C4-2B (cell line): ENCODE results near the gene GTF3C2.
"Not testable (repeated sequence)": the region's sequence is repeated elsewhere in the genome, so short reads cannot be mapped to it uniquely, and the experiment has no call there.

Experiments used
- H3K27ac ChIP-seq: fragments of 450-650 bp; 2 replicates; pipeline ENCODE4 v1.5.1; 2017
- ZFX ChIP-seq: fragments of 450-650 bp; IDR thresholded peaks from 2 replicates; pipeline ENCODE4 v1.6.1; 2017
- TF ChIP-seq, protein P1 (sequence below): fragments of 450-650 bp; conservative IDR thresholded peaks from 2 replicates; pipeline ENCODE4 v1.5.1; 2017; ENCODE audit warnings: mild to moderate bottlenecking

Gene GTF3C2

DNA sequence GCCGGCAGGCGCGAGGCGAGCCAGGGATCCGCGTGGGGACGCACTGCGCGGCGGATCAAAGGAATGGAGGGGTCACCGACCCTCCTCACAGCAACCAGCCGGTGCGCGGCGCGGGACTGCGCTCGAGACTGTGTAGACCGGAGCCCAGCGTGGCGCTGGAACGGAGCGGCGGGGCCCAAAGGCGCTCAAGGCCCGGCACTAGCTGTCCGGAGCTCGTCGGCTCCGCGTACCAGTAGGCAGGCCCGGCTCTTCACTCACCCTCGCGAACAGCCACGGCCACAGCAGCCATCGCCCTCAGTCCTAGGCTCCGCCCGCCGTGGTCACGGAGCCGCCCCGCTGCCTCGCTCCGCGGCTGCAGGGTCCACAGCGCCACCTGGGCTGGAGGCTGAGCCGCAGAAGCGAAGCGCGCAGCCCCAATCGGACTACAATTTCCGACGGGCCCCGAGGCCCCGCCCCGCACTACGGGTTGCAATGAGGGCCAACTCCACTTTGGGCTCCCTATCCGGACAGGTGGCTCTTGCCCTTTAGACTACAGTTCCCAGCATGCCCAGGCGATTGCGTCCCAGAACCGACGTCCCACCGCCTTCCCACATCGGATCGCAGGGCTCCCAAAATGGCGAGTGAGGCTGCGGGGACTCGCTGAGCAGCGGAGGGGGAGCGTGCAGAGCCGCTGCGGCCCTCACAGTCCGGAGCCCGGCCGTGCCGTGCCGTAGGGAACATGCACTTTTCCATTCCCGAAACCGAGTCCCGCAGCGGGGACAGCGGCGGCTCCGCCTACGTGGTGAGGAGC, 13.7 kb upstream of the GTF3C2 start, which contains the start of the genes EIF2B4 and SNX17:
Gene EIF2B4, minus strand, starts transcription at position 313 of the 790 bp plus-strand sequence. Its CDS starts 24 bp downstream, at position 289.
Gene SNX17, plus strand, starts transcription at position 591 of the 790 bp plus-strand sequence. Its CDS starts 128 bp downstream, at position 719.
- no peak for TF ChIP-seq ZFX
- TF ChIP-seq, protein P1, sequence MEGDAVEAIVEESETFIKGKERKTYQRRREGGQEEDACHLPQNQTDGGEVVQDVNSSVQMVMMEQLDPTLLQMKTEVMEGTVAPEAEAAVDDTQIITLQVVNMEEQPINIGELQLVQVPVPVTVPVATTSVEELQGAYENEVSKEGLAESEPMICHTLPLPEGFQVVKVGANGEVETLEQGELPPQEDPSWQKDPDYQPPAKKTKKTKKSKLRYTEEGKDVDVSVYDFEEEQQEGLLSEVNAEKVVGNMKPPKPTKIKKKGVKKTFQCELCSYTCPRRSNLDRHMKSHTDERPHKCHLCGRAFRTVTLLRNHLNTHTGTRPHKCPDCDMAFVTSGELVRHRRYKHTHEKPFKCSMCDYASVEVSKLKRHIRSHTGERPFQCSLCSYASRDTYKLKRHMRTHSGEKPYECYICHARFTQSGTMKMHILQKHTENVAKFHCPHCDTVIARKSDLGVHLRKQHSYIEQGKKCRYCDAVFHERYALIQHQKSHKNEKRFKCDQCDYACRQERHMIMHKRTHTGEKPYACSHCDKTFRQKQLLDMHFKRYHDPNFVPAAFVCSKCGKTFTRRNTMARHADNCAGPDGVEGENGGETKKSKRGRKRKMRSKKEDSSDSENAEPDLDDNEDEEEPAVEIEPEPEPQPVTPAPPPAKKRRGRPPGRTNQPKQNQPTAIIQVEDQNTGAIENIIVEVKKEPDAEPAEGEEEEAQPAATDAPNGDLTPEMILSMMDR = peak; percentile 90
- H3K27ac ChIP-seq = peak within 1 kb of the TSS; percentile 95

DNA sequence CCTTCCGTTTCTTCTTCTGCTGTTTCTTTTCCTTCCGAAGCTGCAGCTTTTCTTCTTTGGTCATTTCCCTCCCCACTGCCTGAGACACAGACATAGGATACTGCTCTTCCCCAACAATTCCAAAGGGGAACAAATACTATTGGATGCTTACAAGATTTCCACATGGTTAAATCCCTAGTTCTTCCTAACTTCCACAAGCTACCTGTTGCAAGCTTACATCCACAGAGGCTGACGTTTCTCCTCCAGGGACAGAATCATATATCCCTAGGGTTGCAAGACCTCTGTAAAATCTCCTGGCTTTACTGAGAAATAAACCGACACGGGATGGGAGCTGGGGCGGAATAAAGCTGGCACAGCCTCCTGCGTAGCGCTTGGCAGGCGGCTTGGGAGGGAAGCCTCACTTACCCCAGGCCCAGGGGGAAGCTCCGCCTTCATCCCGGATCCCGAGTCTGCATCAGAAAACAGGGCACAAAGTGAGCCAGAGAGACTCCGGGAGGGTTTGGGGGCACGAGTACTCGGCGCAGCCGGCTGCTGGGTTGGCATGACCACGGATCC, 13.0 kb upstream of the GTF3C2 start:
- no peak for TF ChIP-seq ZFX
- TF ChIP-seq, protein P1 = no peak
- H3K27ac ChIP-seq = peak overlapping the region; percentile 95

DNA sequence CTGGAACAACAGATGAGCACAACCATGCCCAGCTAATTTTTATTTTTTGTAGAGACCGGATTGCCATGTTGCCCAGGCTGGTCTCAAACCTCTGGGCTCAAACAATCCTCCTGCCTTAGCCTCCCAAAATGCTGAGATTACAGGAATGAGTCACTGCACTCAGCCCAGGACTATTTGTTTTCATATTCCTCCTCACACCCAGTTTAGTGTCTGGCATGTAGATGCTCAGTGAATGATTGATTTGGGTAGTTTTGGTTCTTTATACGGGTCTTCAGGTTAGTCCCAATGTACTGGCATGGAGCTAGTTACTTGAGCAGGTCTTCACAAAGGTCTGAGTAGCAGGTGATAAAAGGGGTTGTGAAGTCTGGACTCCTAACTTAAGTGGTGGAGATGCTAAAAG, 7.4 kb upstream of the GTF3C2 start:
- H3K27ac ChIP-seq = no peak overlapping the region
- TF ChIP-seq, protein P1 = no peak
- TF ChIP-seq ZFX = no peak

DNA sequence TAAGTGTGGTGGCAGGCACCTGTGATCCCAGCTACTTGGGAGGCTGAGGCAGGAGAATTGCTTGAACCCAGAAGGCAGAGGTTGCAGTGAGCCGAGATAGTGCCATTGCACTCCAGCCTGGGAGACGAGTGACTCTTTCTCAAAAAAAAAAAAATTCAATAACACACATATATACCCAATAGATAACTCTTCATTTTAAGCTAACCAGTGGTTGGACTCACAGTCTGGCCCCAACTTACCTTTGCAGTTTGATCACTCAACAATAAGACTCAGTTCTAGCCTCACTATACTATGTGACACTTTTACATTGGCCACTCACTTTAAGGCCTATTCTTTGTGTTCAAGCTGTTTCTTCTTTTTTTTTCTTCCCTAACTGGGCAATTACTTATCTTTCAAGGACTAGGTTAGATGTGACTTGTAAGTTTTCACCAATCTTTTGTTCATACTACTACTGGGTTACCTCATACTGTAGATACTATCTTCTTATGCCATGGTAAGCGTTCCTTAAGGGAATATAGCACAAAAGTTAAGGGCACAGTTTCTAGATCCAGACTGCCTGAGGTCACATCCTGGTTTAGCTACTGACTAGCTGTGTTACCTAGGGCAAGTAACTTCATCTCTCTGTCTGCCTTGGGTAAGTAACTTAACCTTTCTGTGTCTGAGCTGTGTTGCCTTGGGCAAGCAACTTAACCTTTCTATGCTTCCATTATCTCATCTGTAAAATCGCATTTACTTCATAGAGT, 6.3 kb upstream of the GTF3C2 start:
- no peak for TF ChIP-seq ZFX
- TF ChIP-seq, protein P1 = no peak
- H3K27ac ChIP-seq = no peak overlapping the region

DNA sequence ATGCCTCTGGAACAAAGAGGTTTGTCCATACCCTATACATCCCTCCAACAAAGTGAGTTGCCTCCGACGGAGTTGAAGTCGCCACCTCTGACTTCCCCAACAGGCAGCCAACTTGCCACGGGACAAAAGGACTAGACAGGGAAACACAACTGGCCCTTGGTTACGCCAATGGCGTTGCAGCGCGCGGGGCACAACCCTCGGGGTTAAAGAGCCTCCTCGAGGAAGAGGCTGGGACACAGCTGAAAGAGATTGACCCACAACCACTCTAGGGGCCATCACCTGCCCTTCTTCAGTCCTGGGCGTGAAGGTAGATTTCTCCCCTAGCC, 545 bp downstream of the GTF3C2 start:
- peak overlapping the region; percentile 88 for H3K27ac ChIP-seq
- TF ChIP-seq ZFX = no peak
- TF ChIP-seq, protein P1 = no peak

DNA sequence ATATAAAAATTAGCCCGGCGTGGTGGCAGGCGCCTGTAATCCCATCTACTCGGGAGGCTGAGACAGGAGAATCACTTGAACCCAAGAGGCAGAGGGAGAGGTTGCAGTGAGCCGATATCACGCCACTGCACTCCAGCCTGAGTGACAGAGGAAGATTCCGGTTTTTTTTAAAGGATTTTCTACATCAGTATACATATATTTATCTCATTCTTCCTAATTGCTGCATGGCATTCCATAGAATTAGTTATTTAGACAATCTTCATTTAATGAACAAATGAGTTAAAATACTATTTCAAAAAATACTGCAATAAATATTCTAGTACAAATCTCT, 2.0 kb downstream of the GTF3C2 start:
- no peak for TF ChIP-seq ZFX
- H3K27ac ChIP-seq = no peak overlapping the region

DNA sequence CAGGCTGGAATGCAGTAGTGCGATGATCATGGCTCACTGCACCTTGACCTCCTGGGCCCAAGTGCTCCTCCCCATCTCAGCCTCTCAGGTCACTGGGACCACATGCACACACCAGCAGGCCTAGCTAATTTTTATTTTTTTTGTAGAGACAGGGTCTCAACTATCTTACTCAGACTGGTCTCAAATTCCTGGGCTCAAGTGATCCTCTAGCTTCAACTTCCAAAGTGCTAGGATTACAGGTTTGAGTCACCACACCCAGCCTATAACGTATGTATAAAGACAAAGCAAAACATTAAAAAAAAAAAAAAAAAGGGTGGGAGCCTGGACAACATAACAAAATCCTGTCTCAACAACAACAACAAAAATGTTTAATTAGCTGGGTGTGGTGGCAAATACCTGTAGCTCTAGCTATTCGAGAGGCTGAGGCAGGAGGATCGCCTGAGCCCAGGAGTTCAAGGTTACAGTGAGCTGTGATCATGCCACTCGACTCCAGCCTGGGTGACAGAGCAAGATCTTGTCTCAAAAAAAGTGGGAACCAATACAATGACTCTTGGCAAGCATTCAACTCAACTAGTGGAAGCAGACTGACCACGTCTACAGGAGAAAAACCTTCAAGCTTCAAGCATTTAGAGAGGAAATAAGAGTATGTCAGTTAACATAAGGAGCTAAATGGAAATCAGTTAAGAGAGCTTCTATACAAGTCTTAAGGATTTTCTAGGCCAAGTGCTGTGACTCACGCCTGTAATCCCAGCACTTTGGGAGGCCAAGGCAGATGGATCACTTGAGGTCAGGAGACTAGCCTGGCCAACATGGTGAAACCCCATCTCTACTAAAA, 2.6 kb downstream of the GTF3C2 start:
- TF ChIP-seq ZFX = no peak
- TF ChIP-seq, protein P1 = no peak
- no peak overlapping the region for H3K27ac ChIP-seq

DNA sequence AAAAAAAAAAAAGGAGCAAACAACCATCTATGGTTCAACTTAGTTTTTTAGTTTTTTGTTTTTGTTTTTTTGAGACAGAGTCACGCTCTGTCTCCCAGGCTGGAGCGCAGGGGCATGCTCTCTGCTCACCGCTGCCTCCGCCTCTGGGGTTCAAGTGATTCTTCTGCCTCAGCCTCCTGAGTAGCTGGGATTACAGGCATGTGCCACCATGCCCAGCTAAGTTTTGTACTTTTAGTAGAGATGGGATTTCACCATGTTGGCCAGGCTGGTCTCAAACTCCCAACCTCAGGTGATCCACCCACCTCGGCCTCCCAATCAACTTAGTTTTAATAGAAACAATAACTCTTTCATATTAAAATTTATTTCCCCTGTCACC, 3.2 kb downstream of the GTF3C2 start:
- not testable (repeated sequence) for H3K27ac ChIP-seq
